Erythroblast (primary cell): Measurements from ENCODE around the gene SUMO4.

Experiments used
- GATA1 ChIP-seq: IDR thresholded peaks from 2 replicates; pipeline ENCODE4 v1.6.1; 2011; ENCODE audit warnings: low read depth, mild to moderate bottlenecking, control low read depth, low read length, moderate library complexity
- POLR2A ChIP-seq: IDR thresholded peaks from 2 replicates; pipeline ENCODE4 v1.6.1; 2011; ENCODE audit warnings: mild to moderate bottlenecking, low read length

- no peak for TF ChIP-seq POLR2A
- TF ChIP-seq GATA1: no peak
These were observed 20.1 kb upstream of the SUMO4 start for GRCh38 chr6:149379977-149380376.
